Upper lobe of left lung (tissue), 6 donors: ENCODE measurements around the gene MSL2. TPM values are rescaled to one million over a fixed set of nuclear protein-coding genes. Genes with fewer than 3 reads are reported as not detected.

Source experiments
- ATAC-seq, 2 donors: fragments of 200-7000 bp; cut with Tn5 transposase; one replicate each; pipeline ENCODE4 v1.9.1; 2022; ENCODE audit warnings: mild to moderate bottlenecking in 2 of 2, moderate library complexity in 2 of 2; ENCODE audit not compliant: low FRiP score in 2 of 2
- DNase-seq, 2 donors: peaks; one replicate each; pipeline ENCODE4 v3.0.0-alpha.2; 2019 to 2020
- H3K27ac ChIP-seq, 4 donors: fragments of 200-600 bp; sonication (generic); one replicate each; pipeline ENCODE4 v1.5.1; 2016 to 2019
- H3K27me3 ChIP-seq, 4 donors: fragments of 200-600 bp; sonication (generic); one replicate each; pipeline ENCODE4 v1.5.1; 2017 to 2019
- H3K36me3 ChIP-seq, 4 donors: fragments of 200-600 bp; sonication (generic); one replicate each; pipeline ENCODE4 v1.5.1; 2016 to 2019
- H3K4me1 ChIP-seq, 4 donors: fragments of 200-600 bp; sonication (generic); one replicate each; pipeline ENCODE4 v1.5.1; 2018 to 2019
- H3K4me3 ChIP-seq, 4 donors: fragments of 200-600 bp; sonication (generic); one replicate each; pipeline ENCODE4 v1.5.1; 2017 to 2019; ENCODE audit warnings: mild to moderate bottlenecking in 2 of 4, moderate library complexity in 1 of 4
- H3K9me3 ChIP-seq, 4 donors: fragments of 200-600 bp; sonication (generic); one replicate each; pipeline ENCODE4 v1.5.1; 2018 to 2019
- CTCF ChIP-seq, 6 experiments: fragments of 450-650 bp in 4 of 6; fragments of 200-600 bp in 2 of 6; sonication (generic) in 2 of 6; IDR thresholded peaks; one replicate each; pipeline ENCODE4 v1.5.1; 2016 to 2019; ENCODE audit warnings: antibody characterized with exemption in 6 of 6
- EP300 ChIP-seq, 4 donors: sonication (generic); formaldehyde crosslinking; IDR thresholded peaks; one replicate each; pipeline ENCODE4 v1.5.1; 2017; ENCODE audit warnings: antibody characterized with exemption in 4 of 4, control low read depth in 2 of 4
- POLR2A ChIP-seq, 4 donors: fragments of 450-650 bp; IDR thresholded peaks; one replicate each; pipeline ENCODE4 v1.5.1; 2016 to 2017; ENCODE audit warnings: antibody characterized with exemption in 4 of 4, mild to moderate bottlenecking in 2 of 4
- POLR2AphosphoS5 ChIP-seq, 2 donors: sonication (generic); formaldehyde crosslinking; IDR thresholded peaks; one replicate each; pipeline ENCODE4 v1.5.1; 2017; ENCODE audit warnings: antibody characterized with exemption in 2 of 2
- WGBS, 2 donors: methylation state at CpG; one replicate each; pipeline ENCODE4 v1.1.5; 2017 to 2018; 5-methylcytosine and 5-hydroxymethylcytosine counted together
- total RNA-seq, 6 donors: library from RNA; depleted of rRNA in 4 of 6; stranded (reverse); fragments of >200 nt in 4 of 6; gene quantifications; one replicate each; pipeline versions ENCODE4 v1.1.0 to v1.2.1, GENCODE V29; 2016 to 2021
- donor health status: DM: no; HTN: no; CAD: no; lungs with moderate emphysema.
- donor health status: DM: no; HTN: yes; CAD: no; lungs with severe emphysema.

Gene MSL2
- total RNA-seq, 6 donors from 2014 or later: 15.1 to 42.6 (median 33.4) TPM

DNA sequence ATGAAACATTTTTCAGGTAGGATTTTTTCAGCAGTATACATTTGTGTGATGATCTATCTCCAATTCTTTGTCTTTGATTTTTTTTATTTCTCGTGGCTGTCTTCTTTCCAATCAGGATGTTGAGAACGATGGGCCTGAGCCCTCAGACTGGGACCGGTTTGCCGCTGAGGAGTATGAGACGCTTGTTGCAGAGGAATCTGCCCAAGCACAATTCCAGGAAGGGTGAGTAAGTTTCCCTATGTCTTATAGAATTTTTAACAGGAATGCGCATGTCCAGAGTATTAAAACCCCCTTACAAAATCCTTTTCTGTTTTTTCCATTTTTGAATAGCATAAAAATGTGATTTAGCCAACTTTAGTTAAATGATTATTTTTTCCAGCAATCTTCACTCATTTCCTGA is 90.0 kb downstream of the MSL2 start:
- H3K9me3 ChIP-seq: no peaks in the 10 kb centered on the region
- DNase-seq (no peak), ATAC-seq (no peak)
- no peak overlapping the region for H3K27ac ChIP-seq
- H3K4me3 ChIP-seq: no peak overlapping the region
- peaks cover 0 to 9% (median 0%) of the 10 kb centered on the region in 4 donors for H3K36me3 ChIP-seq
- H3K27me3 ChIP-seq: no peaks in the 10 kb centered on the region
- TF ChIP-seq CTCF (IDR thresholded peaks at IDR 0.05) (no peak), POLR2AphosphoS5 (IDR thresholded peaks at IDR 0.05) (no peak), EP300 (IDR thresholded peaks at IDR 0.05) (no peak), POLR2A (IDR thresholded peaks at IDR 0.05) (no peak)
- no peaks in the 10 kb centered on the region for H3K4me1 ChIP-seq
- WGBS, 2 donors: 92 to 97% methylated on average over 6 of the region's 6 CpGs

GRCh38 chr3:136105044-136105443 is 91.1 kb downstream of the MSL2 start:
- Histone ChIP-seq H3K27ac (no peak overlapping the region), H3K4me3 (no peak overlapping the region), H3K36me3 (peaks cover 0 to 9% (median 0%) of the 10 kb centered on the region in 4 donors), H3K27me3 (no peaks in the 10 kb centered on the region), H3K4me1 (no peaks in the 10 kb centered on the region), H3K9me3 (no peaks in the 10 kb centered on the region)
- WGBS, 2 donors: 89 to 92% methylated on average over 4 of the region's 4 CpGs
- TF ChIP-seq CTCF (IDR thresholded peaks at IDR 0.05): no peak
- no peak for TF ChIP-seq POLR2A (IDR thresholded peaks at IDR 0.05)
- TF ChIP-seq POLR2AphosphoS5 (IDR thresholded peaks at IDR 0.05): no peak
- TF ChIP-seq EP300 (IDR thresholded peaks at IDR 0.05): no peak
- ATAC-seq (no peak), DNase-seq (no peak)

Other genes with a start within 250 kb of the MSL2 start
- gene PPP2R3A, start 230.6 kb downstream of the MSL2 start, total RNA-seq: 10 to 100 TPM in 3 of 6 donors, 1 to 10 TPM in 3; 5.5 to 35.6 (median 11.0) TPM
- gene PCCB, start 54.0 kb upstream of the MSL2 start, total RNA-seq: 10 to 100 TPM in 5 of 6 donors, 1 to 10 TPM in 1; 5.2 to 44.6 (median 31.2) TPM